Measurements from ENCODE around the gene TDP1. TPM values are rescaled to one million over a fixed set of nuclear protein-coding genes. Genes with fewer than 3 reads are reported as not detected.

TDP1 gene
- total and polyA plus RNA-seq, 9 of the 15 experiments (the other 6 are each of a cell fraction or from before 2014, with no cell fraction given) = 21.4 to 41.6 (median 32.3) TPM

DNA sequence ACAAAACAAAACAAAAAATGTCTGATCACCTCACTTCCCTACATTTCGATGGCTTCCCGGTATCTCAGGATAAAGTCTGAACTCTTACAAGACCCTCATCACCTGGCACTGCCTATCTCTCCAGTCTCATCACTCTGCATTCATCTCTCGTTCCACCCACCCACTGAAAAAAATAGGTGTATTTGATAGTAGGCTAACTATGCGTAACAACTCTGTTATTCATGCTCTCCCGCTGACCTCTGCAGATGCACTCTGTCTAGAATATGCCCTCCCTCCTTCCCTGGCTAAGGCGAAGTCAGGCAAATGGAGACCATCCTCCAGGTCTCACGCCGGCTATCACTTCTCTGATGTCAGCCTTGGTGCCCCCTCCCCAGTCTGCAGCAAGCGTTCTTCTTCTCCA, 46.1 kb upstream of the TDP1 start:
- no peak for TF ChIP-seq CBX3 (IDR thresholded peaks at IDR 0.05; ENCODE audit: borderline replicate concordance in 1 of 2, low read length in 2 of 2)
- TF ChIP-seq ZNF12 (CRISPR knock-in tag; IDR thresholded peaks at IDR 0.05) = no peak
- TF ChIP-seq RFX7 (CRISPR knock-in tag; IDR thresholded peaks at IDR 0.05) = no peak
- no peak for DNase-seq (ENCODE audit: extremely low read depth in 1 of 4, low spot score in 3 of 4)
- no peaks in the 10 kb centered on the region for H3K4me1 ChIP-seq (replicated peaks in 1 of 2; ENCODE audit: control insufficient read depth in 2 of 2, insufficient read depth in 2 of 2, low read length in 2 of 2)
- intact Hi-C loops (cut with micrococcal nuclease) = no loop called here
- no peak overlapping the region for H3K9ac ChIP-seq (ENCODE audit: insufficient read depth in 1 of 2, low read depth in 2 of 2, low read length in 2 of 2)
- H3K27me3 ChIP-seq (ENCODE audit: control insufficient read depth in 2 of 2, insufficient read depth in 2 of 2, low read length in 2 of 2) = no peaks in the 10 kb centered on the region
- no peaks in the 10 kb centered on the region for H4K20me1 ChIP-seq (replicated peaks; ENCODE audit: control insufficient read depth, insufficient read depth, low read length)
- 52% methylated on average over 6 of the region's 9 CpGs for WGBS (ENCODE audit: insufficient coverage, low coverage, missing lambda C conversion rate)
- no peak for ATAC-seq
- ChIA-PET POLR2A (no interaction called here), CTCF (ENCODE audit: low intra/inter-chr PET ratio) (no interaction called here)
- in situ Hi-C loops (cut with MboI) = no loop called here
- H3K36me3 ChIP-seq (ENCODE audit: control insufficient read depth, insufficient read depth, low read length) = no peaks in the 10 kb centered on the region
- no peak overlapping the region for H2AFZ ChIP-seq (ENCODE audit: low read depth, low read length)
- no peak overlapping the region for H3K4me3 ChIP-seq
- FAIRE-seq = no peak
- BruUV-seq (replicated peaks) = no TSS peak
- no peaks in the 10 kb centered on the region for H3K9me1 ChIP-seq (ENCODE audit: control insufficient read depth, insufficient read depth, low read length)
- no peak overlapping the region for H3K4me2 ChIP-seq (ENCODE audit: insufficient read depth, low read length)
- H3K79me2 ChIP-seq (ENCODE audit: control insufficient read depth, insufficient read depth, low read length) = no peaks in the 10 kb centered on the region
- no peaks in the 10 kb centered on the region for H3K9me3 ChIP-seq (replicated peaks; ENCODE audit: control insufficient read depth, insufficient read depth, low read depth, low read length)
- H3K27ac ChIP-seq (ENCODE audit: extremely low read depth, low read depth, low read length) = no peak overlapping the region

- ATAC-seq (no peak), DNase-seq (ENCODE audit: extremely low read depth in 1 of 4, low spot score in 3 of 4) (no peak), FAIRE-seq (no peak)
- BruUV-seq (replicated peaks) = no TSS peak
- Histone ChIP-seq H3K79me2 (ENCODE audit: control insufficient read depth, insufficient read depth, low read length) (no peaks in the 10 kb centered on the region), H3K27ac (ENCODE audit: extremely low read depth, low read depth, low read length) (no peak overlapping the region), H3K9ac (ENCODE audit: insufficient read depth in 1 of 2, low read depth in 2 of 2, low read length in 2 of 2) (no peak overlapping the region), H3K4me1 (replicated peaks in 1 of 2; ENCODE audit: control insufficient read depth in 2 of 2, insufficient read depth in 2 of 2, low read length in 2 of 2) (no peaks in the 10 kb centered on the region), H3K4me2 (ENCODE audit: insufficient read depth, low read length) (no peak overlapping the region), H4K20me1 (replicated peaks; ENCODE audit: control insufficient read depth, insufficient read depth, low read length) (no peaks in the 10 kb centered on the region), H3K27me3 (ENCODE audit: control insufficient read depth in 2 of 2, insufficient read depth in 2 of 2, low read length in 2 of 2) (no peaks in the 10 kb centered on the region), H3K36me3 (ENCODE audit: control insufficient read depth, insufficient read depth, low read length) (no peaks in the 10 kb centered on the region), H3K4me3 (no peak overlapping the region), H3K9me3 (replicated peaks; ENCODE audit: control insufficient read depth, insufficient read depth, low read depth, low read length) (no peaks in the 10 kb centered on the region), H2AFZ (ENCODE audit: low read depth, low read length) (no peak overlapping the region), H3K9me1 (ENCODE audit: control insufficient read depth, insufficient read depth, low read length) (no peaks in the 10 kb centered on the region)
- in situ Hi-C loops (cut with MboI) = no loop called here
- intact Hi-C loops (cut with micrococcal nuclease) = loop anchor here (5.0 to 10.0 kb wide), 2 partner anchors 136 to 883 kb away; no protein-coding TSS in a partner anchor
- CTCF ChIA-PET (ENCODE audit: low intra/inter-chr PET ratio) = no interaction called here
- WGBS (ENCODE audit: insufficient coverage, low coverage, missing lambda C conversion rate) = 54% methylated on average over 4 of the region's 5 CpGs
- POLR2A ChIA-PET = no interaction called here
- no peak for TF ChIP-seq HMG20A (CRISPR knock-in tag; conservative IDR thresholded peaks at IDR 0.05)
- TF ChIP-seq, protein P1, sequence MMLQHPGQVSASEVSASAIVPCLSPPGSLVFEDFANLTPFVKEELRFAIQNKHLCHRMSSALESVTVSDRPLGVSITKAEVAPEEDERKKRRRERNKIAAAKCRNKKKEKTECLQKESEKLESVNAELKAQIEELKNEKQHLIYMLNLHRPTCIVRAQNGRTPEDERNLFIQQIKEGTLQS (IDR thresholded peaks at IDR 0.05) = no peak
- TF ChIP-seq, protein P1 (CRISPR knock-in tag; conservative IDR thresholded peaks at IDR 0.05) = no peak
- no peak for TF ChIP-seq JUNB (CRISPR knock-in tag; conservative IDR thresholded peaks at IDR 0.05)
- no peak for TF ChIP-seq DNMT1 (IDR thresholded peaks at IDR 0.05)
- no peak for TF ChIP-seq CEBPG (CRISPR knock-in tag; IDR thresholded peaks at IDR 0.05)
- TF ChIP-seq CEBPG (tag; conservative IDR thresholded peaks at IDR 0.05 in 1 of 2, IDR thresholded peaks at IDR 0.05 in 1 of 2) = no peak
- no peak for TF ChIP-seq NRF1 (conservative IDR thresholded peaks at IDR 0.05 in 1 of 2, IDR thresholded peaks at IDR 0.05 in 1 of 2)
- TF ChIP-seq IFI16 (CRISPR knock-in tag; IDR thresholded peaks at IDR 0.05) = no peak
- no peak for TF ChIP-seq ZBTB2 (IDR thresholded peaks at IDR 0.05)
- TF ChIP-seq ERF (CRISPR knock-in tag; IDR thresholded peaks at IDR 0.05) = no peak
- no peak for TF ChIP-seq FOXK1 (CRISPR knock-in tag; IDR thresholded peaks at IDR 0.05; ENCODE audit: borderline replicate concordance)
- TF ChIP-seq NBN (IDR thresholded peaks at IDR 0.05; ENCODE audit: low read depth) = no peak
- TF ChIP-seq ARID1B (IDR thresholded peaks at IDR 0.05) = no peak
- TF ChIP-seq PHF21A (IDR thresholded peaks at IDR 0.05; ENCODE audit: borderline replicate concordance, low read depth) = no peak
Measured at GRCh38 chr14:89910691-89911009, 45.1 kb upstream of the TDP1 start.
